RWPE1 (cell line): Measurements from ENCODE around the gene CCAR1.

ENCODE experiments used
- CTCF ChIA-PET: fragments of 350-600 bp; sonication (Branson Sonifier 250); formaldehyde crosslinking; extraction: SDS; loops from one replicate; lab custom pipeline; 2021; lab: Yijun Ruan, JAX
- POLR2A ChIA-PET: fragments of 400-600 bp; formaldehyde crosslinking; extraction: SDS; loops from one replicate; lab custom pipeline; 2020; ENCODE audit warnings: antibody characterized with exemption; ENCODE audit not compliant: low non-redundant PET; lab: Yijun Ruan, JAX
- DNase-seq: peaks from one replicate; pipeline ENCODE4 v3.0.0; 2012; ENCODE audit warnings: low spot score
- H3K27ac ChIP-seq: fragments of 450-650 bp; 2 replicates; pipeline ENCODE4 v1.5.1; 2017
- TF ChIP-seq, protein P1 (sequence below): fragments of 450-650 bp; conservative IDR thresholded peaks from 2 replicates; pipeline ENCODE4 v1.5.1; 2017; ENCODE audit warnings: low read depth, mild to moderate bottlenecking

The CCAR1 gene, protein sequence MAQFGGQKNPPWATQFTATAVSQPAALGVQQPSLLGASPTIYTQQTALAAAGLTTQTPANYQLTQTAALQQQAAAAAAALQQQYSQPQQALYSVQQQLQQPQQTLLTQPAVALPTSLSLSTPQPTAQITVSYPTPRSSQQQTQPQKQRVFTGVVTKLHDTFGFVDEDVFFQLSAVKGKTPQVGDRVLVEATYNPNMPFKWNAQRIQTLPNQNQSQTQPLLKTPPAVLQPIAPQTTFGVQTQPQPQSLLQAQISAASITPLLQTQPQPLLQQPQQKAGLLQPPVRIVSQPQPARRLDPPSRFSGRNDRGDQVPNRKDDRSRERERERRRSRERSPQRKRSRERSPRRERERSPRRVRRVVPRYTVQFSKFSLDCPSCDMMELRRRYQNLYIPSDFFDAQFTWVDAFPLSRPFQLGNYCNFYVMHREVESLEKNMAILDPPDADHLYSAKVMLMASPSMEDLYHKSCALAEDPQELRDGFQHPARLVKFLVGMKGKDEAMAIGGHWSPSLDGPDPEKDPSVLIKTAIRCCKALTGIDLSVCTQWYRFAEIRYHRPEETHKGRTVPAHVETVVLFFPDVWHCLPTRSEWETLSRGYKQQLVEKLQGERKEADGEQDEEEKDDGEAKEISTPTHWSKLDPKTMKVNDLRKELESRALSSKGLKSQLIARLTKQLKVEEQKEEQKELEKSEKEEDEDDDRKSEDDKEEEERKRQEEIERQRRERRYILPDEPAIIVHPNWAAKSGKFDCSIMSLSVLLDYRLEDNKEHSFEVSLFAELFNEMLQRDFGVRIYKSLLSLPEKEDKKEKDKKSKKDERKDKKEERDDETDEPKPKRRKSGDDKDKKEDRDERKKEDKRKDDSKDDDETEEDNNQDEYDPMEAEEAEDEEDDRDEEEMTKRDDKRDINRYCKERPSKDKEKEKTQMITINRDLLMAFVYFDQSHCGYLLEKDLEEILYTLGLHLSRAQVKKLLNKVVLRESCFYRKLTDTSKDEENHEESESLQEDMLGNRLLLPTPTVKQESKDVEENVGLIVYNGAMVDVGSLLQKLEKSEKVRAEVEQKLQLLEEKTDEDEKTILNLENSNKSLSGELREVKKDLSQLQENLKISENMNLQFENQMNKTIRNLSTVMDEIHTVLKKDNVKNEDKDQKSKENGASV

GRCh38 chr10:68720793-68721672 lies at the start of gene CCAR1:
CCAR1 (plus strand) TSS chr10:68721239; CDS start chr10:68722505, 1,266 bp downstream.
- CTCF ChIA-PET = interaction anchor here (0.6 to 1.5 kb wide), 2 partner anchors 66 to 314 kb away, joined by 3 to 4 read pairs; partner anchors contain the start of gene RUFY2

GRCh38 chr10:68684413-68684812 lies 36.6 kb upstream of the CCAR1 start:
- DNase-seq = no peak
- H3K27ac ChIP-seq = no peak overlapping the region
- ChIA-PET POLR2A (no interaction called here), CTCF (interaction anchor here (0.7 kb wide), 2 partner anchors 35 to 213 kb away, joined by 5 to 10 read pairs; no protein-coding TSS in a partner anchor)
- TF ChIP-seq, protein P1, sequence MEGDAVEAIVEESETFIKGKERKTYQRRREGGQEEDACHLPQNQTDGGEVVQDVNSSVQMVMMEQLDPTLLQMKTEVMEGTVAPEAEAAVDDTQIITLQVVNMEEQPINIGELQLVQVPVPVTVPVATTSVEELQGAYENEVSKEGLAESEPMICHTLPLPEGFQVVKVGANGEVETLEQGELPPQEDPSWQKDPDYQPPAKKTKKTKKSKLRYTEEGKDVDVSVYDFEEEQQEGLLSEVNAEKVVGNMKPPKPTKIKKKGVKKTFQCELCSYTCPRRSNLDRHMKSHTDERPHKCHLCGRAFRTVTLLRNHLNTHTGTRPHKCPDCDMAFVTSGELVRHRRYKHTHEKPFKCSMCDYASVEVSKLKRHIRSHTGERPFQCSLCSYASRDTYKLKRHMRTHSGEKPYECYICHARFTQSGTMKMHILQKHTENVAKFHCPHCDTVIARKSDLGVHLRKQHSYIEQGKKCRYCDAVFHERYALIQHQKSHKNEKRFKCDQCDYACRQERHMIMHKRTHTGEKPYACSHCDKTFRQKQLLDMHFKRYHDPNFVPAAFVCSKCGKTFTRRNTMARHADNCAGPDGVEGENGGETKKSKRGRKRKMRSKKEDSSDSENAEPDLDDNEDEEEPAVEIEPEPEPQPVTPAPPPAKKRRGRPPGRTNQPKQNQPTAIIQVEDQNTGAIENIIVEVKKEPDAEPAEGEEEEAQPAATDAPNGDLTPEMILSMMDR = no peak

More at GRCh38 chr10:68720793-68721672, at the start of gene CCAR1:
- POLR2A ChIA-PET = interaction anchor here (0.9 kb wide), 1 partner anchor 12 kb away, joined by 3 read pairs; no protein-coding TSS in a partner anchor
- peak within 1 kb of the TSS; percentile 94 for H3K27ac ChIP-seq
- peak; percentile 98 for DNase-seq
- TF ChIP-seq, protein P1 = no peak

DNA sequence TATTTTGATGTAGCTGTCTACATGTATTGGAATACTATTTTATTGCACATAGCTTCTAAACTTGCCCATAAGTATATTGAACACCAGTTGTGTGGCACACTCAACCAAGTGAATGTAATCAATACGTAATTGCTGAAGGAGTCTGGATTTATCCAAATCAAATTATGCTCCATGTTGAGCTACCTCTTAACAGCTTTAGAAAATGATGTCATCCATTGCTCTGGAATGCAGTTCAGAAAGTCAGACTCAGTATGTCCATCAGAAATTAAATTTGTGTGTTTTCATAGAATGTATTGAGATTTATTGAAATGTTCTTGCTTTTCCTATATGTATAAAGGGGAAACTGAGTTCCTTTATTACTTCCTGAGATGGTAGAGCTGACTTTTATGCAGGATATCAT lies 25.0 kb upstream of the CCAR1 start:
- TF ChIP-seq, protein P1 = no peak
- ChIA-PET CTCF (interaction anchor here (0.8 to 1.7 kb wide), 2 partner anchors 16 to 348 kb away, joined by 3 to 4 read pairs; no protein-coding TSS in a partner anchor), POLR2A (no interaction called here)
- DNase-seq = no peak
- no peak overlapping the region for H3K27ac ChIP-seq

DNA sequence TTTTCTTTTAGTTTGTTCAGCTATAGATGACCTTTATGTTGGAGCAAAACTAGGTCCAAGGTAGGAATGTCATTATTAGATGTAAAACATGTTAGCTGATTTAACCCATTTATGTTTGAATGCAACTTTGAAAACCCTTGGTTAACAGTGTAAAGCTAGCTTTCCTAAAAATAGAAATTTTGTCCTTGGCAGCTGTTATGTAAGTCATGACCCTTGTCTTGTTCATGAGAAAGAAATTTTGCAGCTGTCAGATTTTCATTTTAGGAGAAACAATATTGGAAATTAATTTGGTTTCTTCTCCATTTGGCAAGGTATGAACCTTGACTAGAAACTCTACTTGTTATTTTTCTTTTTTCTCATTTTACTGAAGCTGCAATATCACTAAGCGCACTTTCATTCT lies 23.9 kb upstream of the CCAR1 start:
- POLR2A ChIA-PET = no interaction called here
- no peak overlapping the region for H3K27ac ChIP-seq
- DNase-seq = no peak
- TF ChIP-seq, protein P1 = no peak
- CTCF ChIA-PET = interaction anchor here (0.8 kb wide), 1 partner anchor 349 kb away, joined by 3 read pairs; no protein-coding TSS in a partner anchor

DNA sequence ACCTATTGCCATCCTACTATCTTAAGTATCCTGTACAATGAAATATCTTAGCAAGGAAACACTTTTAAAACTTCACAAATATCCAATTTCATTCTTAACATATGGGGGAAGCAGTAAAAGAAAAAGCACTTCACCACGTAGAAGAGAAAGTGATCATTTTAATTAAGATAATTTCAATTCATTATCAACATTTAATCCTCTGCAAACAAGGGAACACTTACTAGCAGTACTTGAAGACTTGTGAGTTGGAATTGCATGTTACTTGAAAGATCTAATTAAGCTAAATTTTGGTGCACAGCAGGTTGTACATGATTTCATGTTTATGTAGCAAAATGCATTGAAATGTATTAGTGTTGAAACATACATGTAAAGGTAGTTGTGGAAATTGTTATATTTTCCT lies 20.8 kb upstream of the CCAR1 start:
- H3K27ac ChIP-seq = no peak overlapping the region
- TF ChIP-seq, protein P1 = no peak
- no peak for DNase-seq
- ChIA-PET CTCF (interaction anchor here (0.6 kb wide), 1 partner anchor 8 kb away, joined by 5 read pairs; no protein-coding TSS in a partner anchor), POLR2A (no interaction called here)
